H9 (cell line): ENCODE data around the gene KCTD6. TPM values are rescaled to one million over a fixed set of nuclear protein-coding genes. Genes with fewer than 3 reads are reported as not detected.

Experiments used
- DNase-seq: peaks from one replicate; pipeline ENCODE4 v3.0.0-alpha.2; 2017
- H2AFZ ChIP-seq: one replicate; pipeline ENCODE4 v1.6.1; 2013; ENCODE audit warnings: mild to moderate bottlenecking, low read length, control low read depth, moderate library complexity
- H2AK5ac ChIP-seq: 2 replicates; pipeline ENCODE4 v1.6.1; 2013; ENCODE audit warnings: low read length, control low read depth, mixed read lengths; ENCODE audit not compliant: insufficient read length
- H2BK120ac ChIP-seq: one replicate; pipeline ENCODE4 v1.6.1; 2013; ENCODE audit warnings: low read depth, mild to moderate bottlenecking, low read length, control low read depth, inconsistent platforms; ENCODE audit not compliant: poor library complexity, severe bottlenecking
- H2BK12ac ChIP-seq: 2 replicates; pipeline ENCODE4 v1.6.1; 2013; ENCODE audit warnings: low read length, control low read depth, mixed read lengths, low read depth; ENCODE audit not compliant: insufficient read length
- H2BK15ac ChIP-seq: 2 replicates; pipeline ENCODE4 v1.6.1; 2013; ENCODE audit warnings: low read depth, low read length, control low read depth
- H2BK20ac ChIP-seq: one replicate; pipeline ENCODE4 v1.6.1; 2013; ENCODE audit warnings: low read depth, mild to moderate bottlenecking, low read length, control low read depth, inconsistent platforms; ENCODE audit not compliant: poor library complexity, severe bottlenecking
- H2BK5ac ChIP-seq: 2 replicates; pipeline ENCODE4 v1.6.1; 2013; ENCODE audit warnings: low read length, control low read depth, mixed read lengths; ENCODE audit not compliant: insufficient read length
- H3K14ac ChIP-seq: 2 replicates; pipeline ENCODE4 v1.6.1; 2013; ENCODE audit warnings: low read length, control low read depth; ENCODE audit not compliant: insufficient read depth
- H3K18ac ChIP-seq: 2 replicates; pipeline ENCODE4 v1.6.1; 2013; ENCODE audit warnings: low read depth, mild to moderate bottlenecking, mixed read lengths, low read length, control low read depth; ENCODE audit not compliant: insufficient read length
- H3K23ac ChIP-seq: 2 replicates; pipeline ENCODE4 v1.6.1; 2013; ENCODE audit warnings: low read length, control low read depth, mixed read lengths, low read depth; ENCODE audit not compliant: insufficient read length
- H3K23me2 ChIP-seq: 2 replicates; pipeline ENCODE4 v1.6.1; 2013; ENCODE audit warnings: low read depth, mild to moderate bottlenecking, mixed read lengths, low read length, control low read depth; ENCODE audit not compliant: insufficient read length, poor library complexity, severe bottlenecking
- H3K27ac ChIP-seq: 2 replicates; pipeline ENCODE4 v1.5.1; 2013; ENCODE audit warnings: low read length, control low read depth, mixed read lengths, low read depth; ENCODE audit not compliant: insufficient read length
- H3K27me3 ChIP-seq: 2 replicates; pipeline ENCODE4 v1.6.1; 2013; ENCODE audit warnings: low read length, control low read depth, inconsistent platforms; ENCODE audit not compliant: insufficient read depth
- H3K4ac ChIP-seq: 2 replicates; pipeline ENCODE4 v1.6.1; 2013; ENCODE audit warnings: low read depth, mild to moderate bottlenecking, control low read depth, inconsistent platforms, low read length, moderate library complexity
- H3K4me1 ChIP-seq: 2 replicates; pipeline ENCODE4 v1.6.1; 2013; ENCODE audit warnings: low read length, control low read depth, inconsistent platforms; ENCODE audit not compliant: insufficient read depth
- H3K4me2 ChIP-seq: 2 replicates; pipeline ENCODE4 v1.6.1; 2013; ENCODE audit warnings: low read length, control low read depth, mixed read lengths; ENCODE audit not compliant: insufficient read length, insufficient read depth
- H3K56ac ChIP-seq: 2 replicates; pipeline ENCODE4 v1.6.1; 2013; ENCODE audit warnings: low read depth, mild to moderate bottlenecking, mixed read lengths, low read length, control low read depth; ENCODE audit not compliant: insufficient read length
- H3K79me1 ChIP-seq: 2 replicates; pipeline ENCODE4 v1.6.1; 2013; ENCODE audit warnings: low read depth, mild to moderate bottlenecking, moderate library complexity, low read length, control low read depth, inconsistent platforms; ENCODE audit not compliant: insufficient read depth, poor library complexity, severe bottlenecking
- H3K79me2 ChIP-seq: 2 replicates; pipeline ENCODE4 v1.6.1; 2013; ENCODE audit warnings: low read length, control low read depth, inconsistent platforms; ENCODE audit not compliant: insufficient read depth
- H3K9ac ChIP-seq: 2 replicates; pipeline ENCODE4 v1.6.1; 2013; ENCODE audit warnings: low read length, control low read depth, mixed read lengths; ENCODE audit not compliant: insufficient read length; ENCODE audit errors: extremely low read depth
- H3K9me3 ChIP-seq: one replicate; pipeline ENCODE4 v1.6.1; 2013; ENCODE audit warnings: low read depth, low read length, inconsistent platforms; ENCODE audit not compliant: control insufficient read depth
- H3T11ph ChIP-seq: one replicate; pipeline ENCODE4 v1.6.1; 2013; ENCODE audit warnings: mild to moderate bottlenecking, low read length, control low read depth, inconsistent platforms
- H4K20me1 ChIP-seq: one replicate; pipeline ENCODE4 v1.6.1; 2013; ENCODE audit not compliant: control insufficient read depth, insufficient read length, insufficient read depth
- H4K5ac ChIP-seq: 2 replicates; pipeline ENCODE4 v1.6.1; 2013; ENCODE audit warnings: low read depth, mild to moderate bottlenecking, mixed read lengths, low read length, control low read depth; ENCODE audit not compliant: insufficient read length
- H4K8ac ChIP-seq: replicated peaks from 2 replicates; pipeline ENCODE4 v1.6.1; 2013; ENCODE audit warnings: low read length, control low read depth, mixed read lengths, low read depth; ENCODE audit not compliant: insufficient read length
- H4K91ac ChIP-seq: 2 replicates; pipeline ENCODE4 v1.6.1; 2013; ENCODE audit warnings: low read depth, mild to moderate bottlenecking, moderate library complexity, mixed read lengths, low read length, control low read depth; ENCODE audit not compliant: insufficient read length
- H3K27ac Mint-ChIP-seq, 3 experiments: 2 replicates in 2 of 3; 3 replicates in 1 of 3; pipeline ENCODE4 v1.8.0; 2020 to 2021; ENCODE audit warnings: mixed read lengths in 3 of 3, mild to moderate bottlenecking in 1 of 3, moderate library complexity in 1 of 3
- H3K27me3 Mint-ChIP-seq: 2 replicates; pipeline ENCODE4 v1.8.0; 2021; ENCODE audit warnings: low read depth, mild to moderate bottlenecking, moderate library complexity, mixed read lengths
- H3K36me3 Mint-ChIP-seq, 3 experiments: 2 replicates in 2 of 3; 3 replicates in 1 of 3; pipeline ENCODE4 v1.8.0; 2020 to 2021; ENCODE audit warnings: low read depth in 3 of 3, mixed read lengths in 3 of 3; ENCODE audit not compliant: insufficient read depth in 1 of 3
- H3K4me1 Mint-ChIP-seq, 2 experiments: 2 replicates each; pipeline ENCODE4 v1.8.0; 2020; ENCODE audit warnings: mixed read lengths in 2 of 2
- H3K4me3 Mint-ChIP-seq, 2 experiments: 2 replicates in 1 of 2; 3 replicates in 1 of 2; pipeline ENCODE4 v1.8.0; 2020 to 2021; ENCODE audit warnings: mild to moderate bottlenecking in 2 of 2, mixed read lengths in 2 of 2, moderate library complexity in 1 of 2
- H3K9me3 Mint-ChIP-seq, 2 experiments: 2 replicates in 1 of 2; 3 replicates in 1 of 2; pipeline ENCODE4 v1.8.0; 2020; ENCODE audit warnings: mild to moderate bottlenecking in 2 of 2, mixed read lengths in 2 of 2, moderate library complexity in 1 of 2
- WGBS: extraction: QIAGEN DNeasy Blood & Tissue Kit; methylation state at CpG from one replicate; pipeline ENCODE4 v1.1.7; 2013; ENCODE audit warnings: missing lambda C conversion rate, low lambda C conversion rate, mixed read lengths; ENCODE audit not compliant: insufficient read length; ENCODE audit errors: extremely low coverage; 5-methylcytosine and 5-hydroxymethylcytosine counted together
- total RNA-seq: library from RNA; stranded (reverse); gene quantifications from 2 replicates; pipeline ENCODE4 v1.2.1, GENCODE V29; 2021
- TF ChIP-seq, protein P1 (sequence below): fragments of 200-600 bp; sonication (generic); conservative IDR thresholded peaks from 3 replicates; pipeline ENCODE4 v1.8.0; 2021; ENCODE audit warnings: antibody characterized with exemption, mild to moderate bottlenecking

The KCTD6 gene
- total RNA-seq, 1 experiment from 2014 or later, result 14.2 TPM

DNA sequence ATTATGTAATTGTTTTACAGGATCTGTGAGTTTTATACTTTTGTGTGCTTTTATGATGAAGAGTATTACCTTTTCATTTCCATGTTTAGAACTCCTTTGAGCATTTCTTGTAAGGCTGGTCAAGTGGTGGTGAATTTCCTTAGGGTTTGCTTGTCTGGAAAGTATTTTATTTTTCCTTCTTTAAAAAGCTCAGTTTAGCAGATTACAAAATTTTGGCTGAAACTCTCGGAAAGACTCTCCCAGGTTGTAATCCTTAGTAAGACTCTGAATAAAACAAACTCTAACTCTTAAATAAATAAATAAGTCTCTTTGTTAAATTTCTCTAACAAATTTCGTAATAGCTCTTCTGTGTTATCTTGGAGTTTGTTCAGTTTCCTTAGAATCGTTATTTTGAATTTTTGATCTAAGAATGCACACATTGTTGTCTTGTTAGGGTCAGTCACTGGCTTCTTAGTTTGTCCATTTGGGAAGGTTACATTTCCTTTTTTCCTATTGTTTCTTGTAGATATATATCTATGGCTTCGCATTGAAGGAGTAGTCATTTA, 59.8 kb downstream of the KCTD6 start:
- Histone ChIP-seq H2AK5ac (no peak overlapping the region), H3K27ac (no peak overlapping the region), H2BK12ac (no peak overlapping the region), H3K56ac (no peak overlapping the region), H2BK15ac (no peak overlapping the region), H4K5ac (no peak overlapping the region), H3K79me1 (no peaks in the 10 kb centered on the region), H4K20me1 (no peaks in the 10 kb centered on the region), H3K4me2 (no peak overlapping the region), H2BK5ac (no peak overlapping the region), H3K18ac (no peak overlapping the region), H3K4me1 (no peaks in the 10 kb centered on the region), H3K9me3 (no peaks in the 10 kb centered on the region), H3K23me2 (no peaks in the 10 kb centered on the region), H3T11ph (no peak overlapping the region), H2AFZ (no peak overlapping the region), H3K9ac (no peak overlapping the region), H3K79me2 (no peaks in the 10 kb centered on the region), H4K91ac (no peak overlapping the region), H2BK120ac (no peak overlapping the region), H3K14ac (no peak overlapping the region), H4K8ac (no peak overlapping the region), H3K23ac (no peak overlapping the region), H3K27me3 (no peaks in the 10 kb centered on the region), H3K4ac (no peak overlapping the region), H2BK20ac (no peak overlapping the region)
- Mint-ChIP-seq H3K36me3 (peaks cover 4 to 15% (median 6%) of the 10 kb centered on the region in 3 experiments), H3K27ac (no peak overlapping the region), H3K27me3 (peaks cover 4% of the 10 kb centered on the region), H3K4me1 (peaks cover 2 to 3% of the 10 kb centered on the region in 2 experiments; a peak in 2 of 4 replicates), H3K4me3 (no peak overlapping the region), H3K9me3 (peaks cover 16 to 18% of the 10 kb centered on the region in 2 experiments)
- TF ChIP-seq, protein P1, sequence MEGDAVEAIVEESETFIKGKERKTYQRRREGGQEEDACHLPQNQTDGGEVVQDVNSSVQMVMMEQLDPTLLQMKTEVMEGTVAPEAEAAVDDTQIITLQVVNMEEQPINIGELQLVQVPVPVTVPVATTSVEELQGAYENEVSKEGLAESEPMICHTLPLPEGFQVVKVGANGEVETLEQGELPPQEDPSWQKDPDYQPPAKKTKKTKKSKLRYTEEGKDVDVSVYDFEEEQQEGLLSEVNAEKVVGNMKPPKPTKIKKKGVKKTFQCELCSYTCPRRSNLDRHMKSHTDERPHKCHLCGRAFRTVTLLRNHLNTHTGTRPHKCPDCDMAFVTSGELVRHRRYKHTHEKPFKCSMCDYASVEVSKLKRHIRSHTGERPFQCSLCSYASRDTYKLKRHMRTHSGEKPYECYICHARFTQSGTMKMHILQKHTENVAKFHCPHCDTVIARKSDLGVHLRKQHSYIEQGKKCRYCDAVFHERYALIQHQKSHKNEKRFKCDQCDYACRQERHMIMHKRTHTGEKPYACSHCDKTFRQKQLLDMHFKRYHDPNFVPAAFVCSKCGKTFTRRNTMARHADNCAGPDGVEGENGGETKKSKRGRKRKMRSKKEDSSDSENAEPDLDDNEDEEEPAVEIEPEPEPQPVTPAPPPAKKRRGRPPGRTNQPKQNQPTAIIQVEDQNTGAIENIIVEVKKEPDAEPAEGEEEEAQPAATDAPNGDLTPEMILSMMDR, result no peak
- DNase-seq, result no peak
- no CpG with 5 or more reads among the region's 4 CpGs for WGBS

Other genes with a start within 250 kb of the KCTD6 start
- gene RPP14, start 185.9 kb upstream of the KCTD6 start, total RNA-seq, result 23.9 and 24.4 TPM in 2 replicates
- 13.4 and 16.1 TPM in 2 replicates for gene HTD2, start 185.6 kb upstream of the KCTD6 start, total RNA-seq
- gene PXK, start 159.2 kb upstream of the KCTD6 start, total RNA-seq, result 3.3 and 3.4 TPM in 2 replicates
- 131 and 132 TPM in 2 replicates for gene PDHB, start 58.3 kb upstream of the KCTD6 start, total RNA-seq
- gene ACOX2, start 45.1 kb downstream of the KCTD6 start, total RNA-seq, result 0.85 and 1.6 TPM in 2 replicates
- 0.11 and 0.13 TPM in 2 replicates for gene FAM107A, start 85.3 kb downstream of the KCTD6 start, total RNA-seq
- not detected in 2 replicates for gene FAM3D, start 174.7 kb downstream of the KCTD6 start, total RNA-seq